Choroid plexus epithelial cell (primary cell): ENCODE data around the gene SLC25A45.

Experiments
- DNase-seq: peaks from one replicate; pipeline ENCODE4 v3.0.0-alpha.2; 2010; ENCODE audit warnings: low read depth
- H3K4me3 ChIP-seq: 2 replicates; pipeline ENCODE4 v1.5.1; 2011; ENCODE audit warnings: low read depth, mild to moderate bottlenecking, control low read depth, low read length, moderate library complexity
- TF ChIP-seq, protein P1 (sequence below): conservative IDR thresholded peaks from 2 replicates; pipeline ENCODE4 v1.5.1; 2011; ENCODE audit warnings: low read depth, mild to moderate bottlenecking, control low read depth, inconsistent platforms, low read length, moderate library complexity

The SLC25A45 gene

DNA sequence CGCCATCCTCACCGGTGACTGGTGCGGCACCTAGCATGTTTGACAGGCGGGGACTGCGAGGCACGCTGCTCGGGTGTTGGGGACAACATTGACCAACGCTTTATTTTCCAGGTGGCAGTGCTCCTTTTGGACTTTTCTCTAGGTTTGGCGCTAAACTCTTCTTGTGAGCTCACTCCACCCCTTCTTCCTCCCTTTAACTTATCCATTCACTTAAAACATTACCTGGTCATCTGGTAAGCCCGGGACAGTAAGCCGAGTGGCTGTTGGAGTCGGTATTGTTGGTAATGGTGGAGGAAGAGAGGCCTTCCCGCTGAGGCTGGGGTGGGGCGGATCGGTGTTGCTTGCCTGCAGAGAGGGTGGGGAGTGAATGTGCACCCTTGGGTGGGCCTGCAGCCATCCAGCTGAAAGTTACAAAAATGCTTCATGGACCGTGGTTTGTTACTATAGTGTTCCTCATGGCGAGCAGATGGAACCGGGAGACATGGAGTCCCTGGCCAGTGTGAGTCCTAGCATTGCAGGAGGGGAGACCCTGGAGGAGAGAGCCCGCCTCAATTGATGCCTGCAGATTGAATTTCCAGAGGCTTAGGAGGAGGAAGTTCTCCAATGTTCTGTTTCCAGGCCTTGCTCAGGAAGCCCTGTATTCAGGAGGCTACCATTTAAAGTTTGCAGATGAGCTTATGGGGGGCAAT, 41.2 kb upstream of the SLC25A45 start:
- peak overlapping the region; percentile 77 for H3K4me3 ChIP-seq
- TF ChIP-seq, protein P1, sequence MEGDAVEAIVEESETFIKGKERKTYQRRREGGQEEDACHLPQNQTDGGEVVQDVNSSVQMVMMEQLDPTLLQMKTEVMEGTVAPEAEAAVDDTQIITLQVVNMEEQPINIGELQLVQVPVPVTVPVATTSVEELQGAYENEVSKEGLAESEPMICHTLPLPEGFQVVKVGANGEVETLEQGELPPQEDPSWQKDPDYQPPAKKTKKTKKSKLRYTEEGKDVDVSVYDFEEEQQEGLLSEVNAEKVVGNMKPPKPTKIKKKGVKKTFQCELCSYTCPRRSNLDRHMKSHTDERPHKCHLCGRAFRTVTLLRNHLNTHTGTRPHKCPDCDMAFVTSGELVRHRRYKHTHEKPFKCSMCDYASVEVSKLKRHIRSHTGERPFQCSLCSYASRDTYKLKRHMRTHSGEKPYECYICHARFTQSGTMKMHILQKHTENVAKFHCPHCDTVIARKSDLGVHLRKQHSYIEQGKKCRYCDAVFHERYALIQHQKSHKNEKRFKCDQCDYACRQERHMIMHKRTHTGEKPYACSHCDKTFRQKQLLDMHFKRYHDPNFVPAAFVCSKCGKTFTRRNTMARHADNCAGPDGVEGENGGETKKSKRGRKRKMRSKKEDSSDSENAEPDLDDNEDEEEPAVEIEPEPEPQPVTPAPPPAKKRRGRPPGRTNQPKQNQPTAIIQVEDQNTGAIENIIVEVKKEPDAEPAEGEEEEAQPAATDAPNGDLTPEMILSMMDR = no peak
- DNase-seq = peak; percentile 64

DNA sequence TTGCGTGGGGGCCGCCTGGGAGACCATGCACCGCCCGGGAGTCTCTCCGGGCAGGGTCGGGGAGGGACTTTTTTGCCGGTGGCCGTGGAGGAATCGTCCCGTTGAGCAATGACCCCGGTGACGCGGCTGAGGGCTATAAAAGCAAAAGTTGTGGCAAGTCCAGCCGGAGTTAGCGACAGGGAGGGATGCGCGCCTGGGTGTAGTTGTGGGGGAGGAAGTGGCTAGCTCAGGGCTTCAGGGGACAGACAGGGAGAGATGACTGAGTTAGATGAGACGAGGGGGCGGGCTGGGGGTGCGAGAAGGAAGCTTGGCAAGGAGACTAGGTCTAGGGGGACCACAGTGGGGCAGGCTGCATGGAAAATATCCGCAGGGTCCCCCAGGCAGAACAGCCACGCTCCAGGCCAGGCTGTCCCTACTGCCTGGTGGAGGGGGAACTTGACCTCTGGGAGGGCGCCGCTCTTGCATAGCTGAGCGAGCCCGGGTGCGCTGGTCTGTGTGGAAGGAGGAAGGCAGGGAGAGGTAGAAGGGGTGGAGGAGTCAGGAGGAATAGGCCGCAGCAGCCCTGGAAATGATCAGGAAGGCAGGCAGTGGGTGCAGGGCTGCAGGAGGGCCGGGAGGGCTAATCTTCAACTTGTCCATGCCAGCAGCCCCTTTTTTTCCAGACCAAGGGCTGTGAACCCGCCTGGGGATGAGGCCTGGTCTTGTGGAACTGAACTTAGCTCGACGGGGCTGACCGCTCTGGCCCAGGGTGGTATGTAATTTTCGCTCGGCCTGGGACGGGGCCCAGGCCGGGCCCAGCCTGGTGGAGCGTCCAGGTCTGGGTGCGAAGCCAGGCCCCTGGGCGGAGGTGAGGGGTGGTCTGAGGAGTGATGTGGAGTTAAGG, 40.4 kb upstream of the SLC25A45 start, which contains the start of gene NEAT1:
NEAT1 (plus strand) TSS at position 166 of the 883 bp plus-strand sequence.
- peak within 1 kb of the TSS; percentile 77 for H3K4me3 ChIP-seq
- DNase-seq = peak; percentile 97
- TF ChIP-seq, protein P1 = no peak

DNA sequence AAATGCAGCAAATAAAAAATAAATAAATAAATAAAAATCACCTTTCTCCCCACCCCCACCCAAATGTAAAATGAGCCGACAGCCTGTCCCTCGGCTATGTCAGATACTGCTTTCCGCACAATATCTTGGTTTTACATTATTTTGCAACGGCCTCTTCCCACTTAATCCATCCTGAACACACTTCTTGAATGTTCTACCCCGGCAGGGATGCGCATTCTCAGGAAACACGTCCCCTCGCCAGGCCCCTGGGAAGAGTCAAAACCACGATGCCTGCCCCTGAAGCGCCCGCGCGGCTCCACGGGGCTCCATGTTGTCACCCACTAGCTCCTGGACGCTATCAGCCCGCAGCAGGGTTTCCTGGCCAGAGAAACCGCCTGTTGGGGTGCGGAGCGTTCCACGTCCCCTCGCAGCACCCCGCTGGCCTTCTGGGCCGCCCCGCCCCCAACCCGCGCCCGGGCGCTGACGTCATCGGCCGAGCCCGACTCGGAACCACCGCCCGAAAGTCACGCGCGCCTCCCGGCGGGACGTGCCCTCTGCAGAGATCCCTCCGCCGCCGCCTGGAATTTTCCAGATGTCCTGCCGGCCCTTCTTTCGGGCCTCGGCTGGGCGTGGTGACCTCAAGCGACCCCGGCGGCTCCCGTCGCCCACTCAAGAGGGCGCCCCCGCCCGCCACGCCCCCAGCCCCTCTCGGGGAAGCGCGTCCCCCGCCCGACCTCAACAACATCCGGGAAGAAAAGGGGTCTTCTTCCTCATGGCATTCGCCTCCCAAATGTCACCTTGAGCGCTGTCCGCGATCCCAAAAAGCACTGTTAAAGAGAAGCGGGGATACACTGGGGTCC, 39.6 kb upstream of the SLC25A45 start:
- TF ChIP-seq, protein P1 = no peak
- DNase-seq = peak; percentile 99
- H3K4me3 ChIP-seq = peak overlapping the region; percentile 77

DNA sequence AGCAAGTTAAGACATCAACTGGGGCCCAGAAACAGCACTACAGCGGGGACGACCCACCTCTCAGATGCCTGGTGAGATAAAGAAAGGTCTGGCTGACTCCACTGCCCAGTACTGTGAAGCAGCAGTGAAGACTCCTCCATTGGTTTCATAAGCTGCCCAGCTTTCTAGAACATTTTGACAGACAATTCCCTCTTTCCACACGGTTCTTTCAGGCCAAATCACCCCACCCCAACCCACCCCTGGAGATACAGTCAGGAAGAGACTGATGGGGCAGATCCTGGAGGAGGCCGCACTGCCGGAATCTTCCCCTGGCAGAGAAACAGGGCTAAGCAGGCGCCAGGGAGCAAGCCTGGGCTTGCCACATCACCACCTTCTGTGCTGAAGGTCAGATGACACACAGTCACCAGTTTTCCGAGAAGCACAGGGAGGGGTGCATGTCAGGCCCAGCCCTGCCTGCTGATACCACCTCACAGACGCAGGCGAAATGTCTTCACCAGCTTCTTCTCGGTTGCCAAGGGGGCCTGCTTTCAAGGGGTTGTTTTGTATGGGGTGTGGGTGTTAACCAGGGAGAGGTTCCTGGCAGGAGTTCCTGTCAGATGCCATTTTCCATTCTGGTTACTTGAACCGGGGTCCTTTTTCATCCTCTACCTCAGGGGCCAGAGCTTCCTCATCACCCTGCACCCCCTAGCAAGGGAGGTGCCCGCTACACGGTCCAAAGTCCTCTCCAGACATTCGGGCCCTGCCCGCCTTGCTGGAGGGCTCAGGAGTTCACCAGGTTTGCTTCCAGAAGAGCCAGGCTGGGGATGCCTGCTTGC, 38.7 kb upstream of the SLC25A45 start:
- peak; percentile 100 for DNase-seq
- TF ChIP-seq, protein P1 = no peak
- H3K4me3 ChIP-seq = peak overlapping the region; percentile 8

DNA sequence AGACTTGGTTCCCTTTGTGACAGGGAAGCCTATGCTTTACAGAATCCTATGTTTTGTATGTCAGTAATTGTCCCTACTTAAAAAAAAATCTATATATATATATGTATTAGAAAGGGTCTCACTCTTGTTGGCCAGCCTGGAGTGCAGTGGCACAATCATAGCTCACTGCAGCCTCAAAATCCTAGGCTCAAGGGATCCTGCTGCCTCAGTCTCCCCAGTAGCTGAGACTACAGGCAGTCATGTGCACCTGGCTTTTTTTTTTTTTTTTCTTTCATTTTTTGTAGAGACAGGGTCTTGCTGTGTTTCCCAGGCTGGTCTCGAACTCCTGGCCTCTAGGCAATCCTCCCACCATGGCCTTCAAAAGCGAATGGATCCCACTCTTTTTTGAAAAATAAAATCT, 38.1 kb upstream of the SLC25A45 start:
- H3K4me3 ChIP-seq = peak overlapping the region; percentile 0
- TF ChIP-seq, protein P1 = no peak
- DNase-seq = no peak

DNA sequence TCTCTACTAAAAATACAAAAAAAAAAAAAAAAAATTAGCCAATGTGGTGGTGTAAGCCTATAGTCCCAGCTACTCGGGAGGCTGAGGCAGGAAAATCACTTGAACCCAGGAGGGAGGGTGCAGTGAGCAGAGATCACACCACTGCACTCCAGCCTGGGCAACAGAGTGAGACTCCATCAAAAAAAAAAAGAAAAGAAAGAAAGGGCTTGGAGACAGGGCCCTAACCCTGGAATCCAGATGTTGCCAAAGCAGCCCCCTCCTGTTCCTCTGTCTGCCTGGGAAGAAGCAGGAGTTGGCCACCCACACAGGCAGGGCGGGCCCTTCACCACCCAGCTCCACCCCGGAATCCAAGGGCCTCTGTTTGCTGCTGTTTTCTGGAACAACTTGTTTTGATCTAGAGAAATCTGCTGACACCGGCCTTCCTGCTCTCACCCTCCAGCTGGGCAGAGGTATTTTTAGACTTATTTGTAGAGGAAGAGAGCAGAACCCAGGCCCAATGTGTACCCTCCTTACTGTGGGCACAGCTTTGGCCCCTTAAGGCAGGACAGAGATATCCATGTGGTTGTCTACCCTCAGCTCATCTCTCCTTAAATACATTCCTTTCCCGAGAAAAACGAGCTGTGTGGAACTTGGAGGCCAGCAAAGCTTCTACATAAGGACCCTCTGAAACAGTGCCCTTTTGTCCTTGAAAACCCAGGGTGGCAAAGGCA, 37.5 kb upstream of the SLC25A45 start:
- TF ChIP-seq, protein P1 = no peak
- no peak overlapping the region for H3K4me3 ChIP-seq
- DNase-seq = peak; percentile 99
